ENCODE measurements around the gene SFXN2.
A peak's percentile ranks its signal among the peaks of the same experiment; 100 is the strongest.
"Not testable (repeated sequence)": the region's sequence is repeated elsewhere in the genome, so short reads cannot be mapped to it uniquely, and the experiment has no call there.

SFXN2 gene

DNA sequence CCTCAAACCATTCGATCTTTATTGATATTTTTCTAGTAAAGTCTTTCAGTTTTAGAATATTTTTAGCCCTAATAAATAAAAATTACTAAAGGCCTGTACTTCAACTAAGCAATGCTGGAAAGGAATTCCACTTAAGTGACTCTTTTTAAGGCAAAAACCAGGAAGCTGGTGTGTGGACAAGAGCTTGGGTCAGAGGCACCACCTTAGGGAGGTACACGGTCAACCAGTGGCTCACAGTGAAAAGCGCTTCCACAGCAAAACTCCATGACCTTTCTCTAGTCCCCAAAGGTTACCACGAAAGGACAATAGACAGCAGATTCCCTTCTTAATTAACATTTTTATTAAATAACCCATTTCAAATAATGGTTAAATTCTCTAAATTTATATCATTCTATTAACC is 31.5 kb upstream of the SFXN2 start:
- DNase-seq (ENCODE audit: extremely low read depth, low read depth) = no peak
- TF ChIP-seq, protein P1, sequence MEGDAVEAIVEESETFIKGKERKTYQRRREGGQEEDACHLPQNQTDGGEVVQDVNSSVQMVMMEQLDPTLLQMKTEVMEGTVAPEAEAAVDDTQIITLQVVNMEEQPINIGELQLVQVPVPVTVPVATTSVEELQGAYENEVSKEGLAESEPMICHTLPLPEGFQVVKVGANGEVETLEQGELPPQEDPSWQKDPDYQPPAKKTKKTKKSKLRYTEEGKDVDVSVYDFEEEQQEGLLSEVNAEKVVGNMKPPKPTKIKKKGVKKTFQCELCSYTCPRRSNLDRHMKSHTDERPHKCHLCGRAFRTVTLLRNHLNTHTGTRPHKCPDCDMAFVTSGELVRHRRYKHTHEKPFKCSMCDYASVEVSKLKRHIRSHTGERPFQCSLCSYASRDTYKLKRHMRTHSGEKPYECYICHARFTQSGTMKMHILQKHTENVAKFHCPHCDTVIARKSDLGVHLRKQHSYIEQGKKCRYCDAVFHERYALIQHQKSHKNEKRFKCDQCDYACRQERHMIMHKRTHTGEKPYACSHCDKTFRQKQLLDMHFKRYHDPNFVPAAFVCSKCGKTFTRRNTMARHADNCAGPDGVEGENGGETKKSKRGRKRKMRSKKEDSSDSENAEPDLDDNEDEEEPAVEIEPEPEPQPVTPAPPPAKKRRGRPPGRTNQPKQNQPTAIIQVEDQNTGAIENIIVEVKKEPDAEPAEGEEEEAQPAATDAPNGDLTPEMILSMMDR (IDR thresholded peaks at IDR 0.05; ENCODE audit: low read depth, low read length) = no peak

DNA sequence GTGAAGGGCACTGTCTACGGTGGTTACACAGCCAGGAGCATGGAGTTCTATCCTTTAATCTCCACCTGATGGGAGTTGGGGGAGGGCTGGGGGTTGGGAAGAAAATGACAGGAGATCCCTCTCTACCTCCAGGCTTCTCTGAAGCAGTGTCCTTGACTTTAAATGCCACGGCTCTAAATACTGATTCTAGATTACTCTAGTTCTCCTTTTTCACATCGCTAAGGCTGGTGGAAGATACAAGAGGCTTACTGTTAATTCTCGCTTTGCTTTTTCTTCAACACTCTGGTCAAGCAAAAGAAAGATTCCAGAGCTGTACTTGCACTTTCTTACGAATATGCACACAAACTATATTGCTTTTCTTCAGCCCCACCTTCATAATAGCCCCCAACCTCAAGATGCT is 30.7 kb upstream of the SFXN2 start:
- DNase-seq (ENCODE audit: extremely low read depth, low read depth) = no peak
- TF ChIP-seq, protein P1 (IDR thresholded peaks at IDR 0.05; ENCODE audit: low read depth, low read length) = no peak

GRCh38 chr10:102691285-102692066 is 23.0 kb upstream of the SFXN2 start:
- DNase-seq (ENCODE audit: extremely low read depth, low read depth) = peak; percentile 71
- TF ChIP-seq, protein P1 (IDR thresholded peaks at IDR 0.05; ENCODE audit: low read depth, low read length) = no peak

GRCh38 chr10:102695401-102695800 is 19.0 kb upstream of the SFXN2 start:
- DNase-seq (ENCODE audit: extremely low read depth, low read depth) = not testable (repeated sequence)

DNA sequence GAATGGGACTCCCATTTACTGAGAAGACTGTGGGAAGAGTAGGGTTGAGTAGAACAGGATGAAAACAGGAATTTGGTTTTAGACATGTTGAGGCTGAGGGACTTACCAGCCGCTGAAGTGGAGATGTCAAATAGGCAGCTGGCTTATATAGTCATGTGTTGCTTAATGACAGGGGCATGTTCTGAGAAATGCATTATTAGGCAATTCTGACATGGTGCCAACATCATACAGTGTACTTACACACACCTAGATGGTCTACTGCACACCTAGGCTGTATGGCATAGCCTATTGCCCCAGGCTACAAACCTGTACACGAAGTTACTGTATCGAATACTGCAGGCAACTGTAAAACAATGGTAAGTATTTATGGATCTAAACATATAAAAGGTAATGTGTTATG is 17.7 kb upstream of the SFXN2 start:
- TF ChIP-seq, protein P1 (IDR thresholded peaks at IDR 0.05; ENCODE audit: low read depth, low read length) = no peak

DNA sequence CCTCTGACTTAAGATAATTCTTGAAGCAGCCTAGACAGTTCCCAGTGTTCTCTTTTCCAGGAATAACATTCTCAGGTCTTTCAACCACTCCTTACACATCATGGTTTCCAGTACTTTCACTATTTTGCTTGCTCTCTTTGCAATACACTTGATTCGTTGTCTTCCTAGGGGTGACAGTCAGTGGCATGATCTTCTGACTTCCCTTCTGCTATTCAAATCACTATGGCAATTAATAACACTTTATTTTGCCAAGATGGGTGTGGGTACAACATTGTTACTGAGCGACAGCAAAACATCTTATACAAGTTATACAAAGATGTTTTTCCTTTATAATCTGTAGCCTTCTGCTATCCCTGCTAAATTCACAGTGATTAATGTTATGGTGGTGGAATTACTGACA is 15.5 kb upstream of the SFXN2 start:
- TF ChIP-seq, protein P1 (IDR thresholded peaks at IDR 0.05; ENCODE audit: low read depth, low read length) = no peak
- DNase-seq (ENCODE audit: extremely low read depth, low read depth) = no peak

More for the DNA sequence above, 17.7 kb upstream of the SFXN2 start:
- DNase-seq (ENCODE audit: extremely low read depth, low read depth) = no peak

GRCh38 chr10:102701272-102701671 is 13.2 kb upstream of the SFXN2 start:
- no peak for DNase-seq (ENCODE audit: extremely low read depth, low read depth)
- TF ChIP-seq, protein P1 (IDR thresholded peaks at IDR 0.05; ENCODE audit: low read depth, low read length) = no peak

DNA sequence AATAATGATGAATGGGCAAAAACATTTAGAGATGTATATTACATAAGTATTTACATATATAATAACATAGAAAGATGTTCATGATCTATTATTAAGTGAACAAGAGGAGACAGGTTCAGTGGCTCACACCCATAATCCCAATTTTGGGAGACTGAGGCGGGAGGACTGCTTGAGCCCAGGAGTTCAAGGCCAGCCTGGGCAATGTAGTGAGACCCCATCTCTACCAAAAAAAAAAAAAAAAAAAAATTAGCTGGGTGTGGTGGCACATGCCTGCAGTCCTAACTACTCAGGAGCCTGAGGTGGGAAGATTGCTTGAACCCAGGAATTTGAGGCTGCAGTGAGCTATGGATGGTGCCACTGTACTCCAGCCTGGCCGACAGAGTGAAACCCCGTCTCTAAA is 12.6 kb upstream of the SFXN2 start:
- TF ChIP-seq, protein P1 (IDR thresholded peaks at IDR 0.05; ENCODE audit: low read depth, low read length) = no peak

More for the DNA sequence above, 12.6 kb upstream of the SFXN2 start:
- DNase-seq (ENCODE audit: extremely low read depth, low read depth) = no peak
